ENCODE results near the gene DPYD.

DPYD gene

GRCh38 chr1:97138515-97139032 lies 782.3 kb downstream of the DPYD start:
- DNase-seq (ENCODE audit: low spot score), result no peak

DNA sequence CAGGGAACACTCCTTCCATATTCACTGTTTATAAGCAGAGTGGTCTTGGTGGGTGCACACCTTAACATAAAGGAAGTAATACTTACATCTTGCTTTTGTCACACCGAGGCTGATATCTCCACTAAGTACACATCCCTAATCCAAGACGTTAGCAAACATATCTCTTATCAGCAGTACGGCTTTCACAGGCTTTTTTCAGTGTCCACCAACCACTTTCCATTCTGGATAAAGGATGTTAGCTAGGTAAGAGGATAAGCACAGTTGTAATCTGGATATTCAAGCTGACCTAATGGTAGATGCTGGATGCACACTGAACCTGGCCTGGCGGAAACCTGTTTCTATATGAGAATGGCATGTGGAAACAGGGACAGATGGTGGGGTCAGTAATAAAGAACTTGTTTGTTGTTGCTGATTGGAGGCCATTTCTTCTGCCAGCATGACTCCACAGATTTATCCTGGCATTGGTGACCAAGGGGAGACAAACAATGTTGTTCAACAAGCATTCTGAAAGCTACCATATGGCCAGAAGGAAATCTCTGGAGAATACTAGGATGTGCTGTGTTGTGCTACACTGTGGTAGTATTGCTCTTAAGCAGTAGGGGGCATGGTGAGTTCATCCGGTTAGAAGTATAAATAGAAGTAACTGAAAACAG lies 782.8 kb downstream of the DPYD start:
- peak; percentile 14 for DNase-seq (ENCODE audit: low spot score)

- DNase-seq (ENCODE audit: low spot score), result no peak
These were observed 783.8 kb downstream of the DPYD start for GRCh38 chr1:97136996-97137395.

DNA sequence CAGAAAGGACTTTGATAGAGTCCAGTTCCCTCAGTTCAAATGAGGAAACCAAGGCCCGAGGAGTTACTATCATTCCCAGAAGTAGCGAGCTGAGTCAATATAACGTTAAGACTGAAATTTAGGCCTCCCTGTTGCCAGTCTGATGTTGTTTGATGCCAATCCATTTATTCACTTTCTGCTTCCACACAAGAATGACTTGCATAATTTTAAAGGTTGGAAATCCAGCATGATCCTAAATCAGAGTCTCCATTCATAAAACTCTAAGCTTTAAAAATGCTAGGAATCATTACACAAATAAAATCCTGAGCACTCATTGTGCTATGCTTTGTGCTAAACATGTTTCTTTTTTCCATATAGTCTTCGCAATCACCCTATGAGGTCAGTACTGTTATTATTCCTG lies 784.9 kb downstream of the DPYD start:
- DNase-seq (ENCODE audit: low spot score), result no peak

DNA sequence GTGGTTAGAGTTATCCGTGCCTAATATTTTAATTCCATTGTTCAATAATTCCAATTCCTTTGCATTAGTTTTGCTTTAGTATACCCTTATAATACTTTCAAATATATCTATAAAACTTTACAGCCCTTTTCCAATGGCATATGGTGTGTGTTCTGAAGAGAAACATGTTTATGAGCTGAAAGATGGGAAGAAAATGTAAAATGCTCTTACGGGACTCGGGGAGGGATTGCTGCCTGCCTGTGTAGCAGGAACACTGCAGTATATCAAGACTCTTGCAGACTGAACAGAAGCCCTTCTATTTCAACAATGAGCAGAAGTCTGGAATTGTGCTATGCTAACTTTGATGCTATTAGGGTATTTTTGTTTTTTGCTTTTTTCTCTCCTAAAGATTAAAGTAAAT lies 792.4 kb downstream of the DPYD start:
- no peak for DNase-seq (ENCODE audit: low spot score)

DNA sequence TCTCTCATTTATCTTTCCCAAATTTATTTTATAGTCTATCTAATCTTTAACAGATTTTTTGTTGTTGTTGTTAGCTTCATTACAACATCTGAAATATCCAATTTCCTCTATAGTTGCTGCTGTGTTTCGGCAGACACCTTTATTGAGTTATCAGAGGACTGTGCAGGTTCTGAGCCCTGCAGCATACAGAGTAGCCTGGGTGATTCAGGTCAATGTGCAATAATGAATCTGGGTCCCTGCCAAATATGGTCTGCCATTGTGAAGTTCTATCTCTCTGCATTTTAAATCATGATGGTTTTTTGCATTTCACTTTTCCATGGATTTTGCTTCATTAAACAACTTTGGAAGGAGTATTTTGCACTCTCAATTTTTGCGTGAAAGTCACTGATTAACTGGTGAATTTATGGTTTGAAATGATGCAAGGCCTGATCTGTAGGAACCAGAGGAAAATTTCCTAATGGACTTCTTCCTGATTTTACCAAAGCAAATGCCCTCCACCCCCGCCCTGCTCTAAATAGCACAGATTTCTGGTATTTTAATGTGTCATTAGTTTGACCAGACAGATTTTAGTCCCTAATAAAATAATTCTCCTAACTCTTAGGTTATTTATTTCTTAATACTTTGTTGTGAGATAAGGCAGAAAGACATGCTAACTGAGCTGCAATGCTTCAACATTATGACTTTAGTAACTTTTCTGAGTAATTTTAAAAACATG lies 797.0 kb downstream of the DPYD start:
- DNase-seq (ENCODE audit: low spot score), result no peak

DNA sequence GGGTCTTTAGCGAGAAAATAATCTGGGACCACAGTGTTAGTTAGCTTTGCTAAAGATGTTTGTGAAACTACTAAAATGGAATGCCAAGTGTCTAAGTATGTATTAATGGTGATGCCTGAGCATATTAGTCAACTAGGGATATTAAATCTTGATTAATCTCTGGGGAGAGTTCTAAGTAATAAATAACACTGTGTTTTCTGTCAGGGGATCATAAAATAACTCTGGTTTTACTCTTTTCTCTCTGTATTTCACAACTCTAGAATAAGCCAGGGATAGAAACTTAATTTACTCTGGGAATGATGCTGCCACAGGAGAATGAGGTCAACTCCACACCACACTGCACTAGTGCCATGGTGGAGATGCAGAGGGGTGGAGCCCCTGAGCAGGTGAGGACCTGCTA lies 800.0 kb downstream of the DPYD start:
- no peak for DNase-seq (ENCODE audit: low spot score)

DNA sequence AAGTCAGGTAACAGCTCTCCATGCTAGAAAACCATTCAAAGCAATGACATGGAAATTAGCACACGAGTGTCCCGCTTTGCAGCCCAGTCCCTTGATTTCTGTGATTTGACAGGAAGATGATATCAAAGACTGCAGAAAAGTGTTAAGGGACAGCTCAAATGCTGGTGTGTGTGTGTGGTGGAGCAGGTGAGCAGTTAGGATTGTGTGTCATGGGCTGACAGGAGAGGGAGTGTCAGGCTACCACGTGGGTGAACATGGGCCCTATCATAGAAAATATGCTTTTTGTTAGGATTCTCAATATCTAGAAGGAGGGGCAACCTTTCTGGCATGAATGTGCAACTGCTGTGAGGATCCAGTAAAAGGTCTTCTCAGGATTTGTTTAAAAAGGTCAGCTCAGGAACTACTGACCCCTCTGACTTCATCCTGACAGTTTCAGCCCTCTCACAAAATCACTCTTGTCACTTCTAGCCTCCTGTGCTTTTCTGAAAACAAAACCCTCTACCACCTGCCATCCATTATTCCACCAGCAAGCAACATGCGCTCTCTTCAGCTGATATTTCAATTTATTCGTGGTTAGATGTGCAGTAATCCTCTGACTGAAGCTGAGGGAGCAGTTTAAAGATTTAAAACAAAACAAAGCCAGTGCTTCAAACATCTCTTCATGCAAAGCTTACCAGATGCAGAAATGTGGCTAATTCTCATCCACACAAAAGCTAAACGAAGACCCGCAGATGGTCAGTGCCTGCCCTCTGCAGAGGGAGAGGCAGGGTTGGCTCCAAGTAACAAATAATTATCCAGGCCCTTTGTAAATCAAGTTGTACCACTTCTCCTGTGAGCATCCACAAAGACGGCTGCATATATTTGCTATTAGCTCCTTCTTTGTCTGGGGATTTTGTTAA lies 801.3 kb downstream of the DPYD start:
- DNase-seq (ENCODE audit: low spot score), result no peak

DNA sequence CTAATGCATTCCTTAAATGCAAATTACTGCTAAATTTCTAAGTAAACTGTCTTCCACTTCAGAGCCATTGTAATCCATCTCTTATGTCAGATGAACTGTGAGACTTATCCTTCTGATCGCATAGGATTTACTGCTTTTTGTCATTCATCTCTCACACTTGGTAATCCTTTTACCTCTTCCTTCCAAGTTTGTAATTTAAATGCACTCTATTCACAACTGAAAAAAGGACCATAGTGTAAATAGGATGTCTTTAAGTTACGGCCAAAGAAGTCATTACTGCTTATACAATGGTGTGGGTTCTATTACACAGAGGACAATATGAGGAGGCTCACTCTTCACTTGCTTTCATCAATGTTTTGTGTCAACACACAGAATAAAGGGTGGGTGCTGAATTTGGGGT lies 806.0 kb downstream of the DPYD start:
- no peak for DNase-seq (ENCODE audit: low spot score)

GRCh38 chr1:97112442-97112841 lies 808.4 kb downstream of the DPYD start:
- no peak for DNase-seq (ENCODE audit: low spot score)

DNA sequence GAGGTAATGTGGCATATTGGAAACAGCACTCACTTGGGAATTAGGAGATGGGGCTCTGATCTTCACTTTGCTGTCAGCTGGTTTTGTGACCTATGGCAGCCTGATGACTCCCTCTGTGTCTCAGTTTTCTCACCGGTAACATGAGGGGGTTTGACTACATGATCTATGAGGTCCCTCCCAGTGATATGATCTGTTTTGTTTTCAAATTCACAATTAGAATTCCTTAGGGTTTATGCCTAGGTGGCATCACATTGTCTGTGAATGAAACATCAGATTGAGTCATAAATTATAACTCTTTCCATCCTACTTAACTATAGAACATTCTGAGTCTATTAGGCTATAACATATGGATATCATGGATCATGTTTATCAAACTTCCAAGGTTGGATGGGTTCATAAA lies 812.7 kb downstream of the DPYD start:
- no peak for DNase-seq (ENCODE audit: low spot score)

GRCh38 chr1:97105531-97105930 lies 815.3 kb downstream of the DPYD start:
- no peak for DNase-seq (ENCODE audit: low spot score)

DNA sequence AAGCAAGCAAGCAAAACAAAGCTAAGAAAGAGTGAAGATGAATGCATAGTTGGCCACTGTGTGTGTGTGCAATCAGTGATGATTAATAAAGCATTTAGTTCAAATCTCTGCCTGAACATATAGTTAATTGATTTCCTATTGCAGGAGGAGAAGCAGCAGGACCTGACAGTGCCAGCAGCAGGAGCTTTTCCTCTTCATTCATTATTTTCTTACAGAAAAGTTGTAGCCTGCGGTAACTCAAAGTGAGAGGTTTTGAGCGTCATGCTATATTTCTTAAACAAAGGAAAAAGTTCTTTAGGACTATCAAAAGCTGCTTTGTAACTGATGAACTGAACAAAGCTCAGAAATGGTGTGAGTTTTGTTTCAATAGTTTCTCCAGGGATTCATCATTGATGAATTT lies 819.3 kb downstream of the DPYD start:
- no peak for DNase-seq (ENCODE audit: low spot score)

DNA sequence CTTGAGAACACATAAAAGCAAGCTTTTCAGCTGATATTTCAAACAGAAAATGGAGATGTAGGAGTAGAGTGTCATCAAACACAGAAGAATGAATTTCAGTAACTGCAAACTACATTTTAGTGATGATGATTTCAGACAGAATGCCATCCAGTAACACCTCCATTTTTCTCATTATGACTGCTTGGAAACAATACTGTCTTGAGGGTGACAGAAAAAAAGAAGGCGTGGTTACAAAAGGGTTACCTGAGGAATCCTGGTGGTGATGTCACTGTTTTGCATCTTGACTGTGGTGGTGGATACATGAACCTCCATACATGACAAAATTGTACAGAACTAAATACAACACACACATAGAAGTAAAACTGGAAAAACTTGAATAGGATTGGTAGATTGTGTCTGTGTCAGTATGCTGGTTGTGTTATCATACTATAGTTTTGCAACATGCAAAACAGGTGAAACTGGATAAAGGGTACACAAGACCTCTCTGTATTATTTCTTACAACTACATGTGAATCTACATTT lies 823.4 kb downstream of the DPYD start:
- DNase-seq (ENCODE audit: low spot score), result no peak

GRCh38 chr1:97095764-97096163 lies 825.1 kb downstream of the DPYD start:
- DNase-seq (ENCODE audit: low spot score), result no peak

DNA sequence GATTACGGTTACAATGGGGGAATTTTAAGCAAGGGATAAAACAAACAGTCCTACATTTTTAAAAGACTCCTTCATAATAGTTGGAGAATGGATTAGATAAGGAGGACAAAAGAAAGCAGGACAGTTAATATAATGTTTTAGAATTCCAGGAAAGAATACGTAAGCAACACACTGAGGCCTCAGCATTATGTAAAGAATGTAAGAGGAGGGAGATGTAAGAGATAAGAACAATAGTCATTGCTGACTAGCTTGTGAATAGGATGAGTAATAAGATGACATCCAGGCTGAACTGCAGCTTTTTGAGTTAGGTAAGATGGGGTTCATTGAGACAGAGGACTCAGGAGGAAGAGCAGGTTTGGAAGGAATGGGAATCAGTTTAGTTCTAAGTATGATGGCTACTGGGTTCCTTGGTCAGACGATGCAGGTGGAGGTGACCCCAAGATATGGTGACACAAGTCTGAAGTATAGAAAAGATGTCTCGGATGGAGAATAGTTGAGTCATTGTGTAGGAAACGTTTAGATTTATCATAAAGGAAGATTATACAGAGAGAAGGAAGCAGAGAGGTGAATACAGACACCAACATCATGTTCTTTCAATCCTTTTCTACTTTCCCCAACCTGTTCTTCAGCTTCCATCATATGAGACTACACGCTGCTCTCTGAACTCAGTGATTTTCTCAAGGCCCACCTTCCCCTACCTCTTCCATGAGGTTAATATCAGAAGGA lies 826.4 kb downstream of the DPYD start:
- DNase-seq (ENCODE audit: low spot score), result peak; percentile 18

GRCh38 chr1:97093741-97094140 lies 827.1 kb downstream of the DPYD start:
- DNase-seq (ENCODE audit: low spot score), result peak; percentile 2

- DNase-seq (ENCODE audit: low spot score), result no peak
These were observed 828.0 kb downstream of the DPYD start for GRCh38 chr1:97092824-97093223.

DNA sequence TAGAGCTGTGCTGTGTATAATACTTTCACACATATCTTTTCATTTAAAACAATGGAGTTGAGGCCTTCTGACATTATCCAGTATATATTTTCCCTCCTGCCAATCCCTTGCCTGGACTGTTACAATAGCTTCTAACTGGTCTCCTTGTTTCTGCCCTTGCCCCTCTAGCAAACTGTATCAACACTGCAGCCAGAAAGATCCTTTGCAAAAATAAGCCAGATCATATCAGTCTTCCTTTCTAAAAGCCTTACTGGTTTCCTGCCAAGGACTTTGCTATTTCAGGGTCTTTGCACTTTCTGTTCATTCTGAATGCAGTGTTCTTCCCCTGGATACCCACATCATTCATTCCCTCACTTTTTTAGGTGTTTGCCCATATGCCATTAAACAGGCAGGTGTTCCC lies 829.2 kb downstream of the DPYD start:
- DNase-seq (ENCODE audit: low spot score), result no peak

GRCh38 chr1:97091263-97091662 lies 829.6 kb downstream of the DPYD start:
- no peak for DNase-seq (ENCODE audit: low spot score)

DNA sequence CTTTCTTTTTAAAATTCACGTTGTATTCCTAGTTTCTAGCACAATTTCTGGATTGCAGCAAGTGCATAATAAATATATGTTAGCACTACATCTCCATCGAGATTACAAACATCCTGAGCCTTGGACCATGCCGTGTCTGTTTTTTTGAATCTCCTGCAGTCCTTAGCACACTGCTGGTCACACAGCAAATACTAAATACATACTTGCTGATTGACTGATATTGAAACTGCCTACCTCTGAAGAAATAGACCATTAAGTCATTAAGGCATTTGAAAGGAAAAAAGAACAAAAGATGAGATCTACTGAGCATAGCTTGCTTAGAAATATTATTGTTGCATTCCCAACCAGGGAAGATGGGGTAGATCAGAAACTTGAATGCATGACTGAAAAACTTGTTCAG lies 830.1 kb downstream of the DPYD start:
- no peak for DNase-seq (ENCODE audit: low spot score)

DNA sequence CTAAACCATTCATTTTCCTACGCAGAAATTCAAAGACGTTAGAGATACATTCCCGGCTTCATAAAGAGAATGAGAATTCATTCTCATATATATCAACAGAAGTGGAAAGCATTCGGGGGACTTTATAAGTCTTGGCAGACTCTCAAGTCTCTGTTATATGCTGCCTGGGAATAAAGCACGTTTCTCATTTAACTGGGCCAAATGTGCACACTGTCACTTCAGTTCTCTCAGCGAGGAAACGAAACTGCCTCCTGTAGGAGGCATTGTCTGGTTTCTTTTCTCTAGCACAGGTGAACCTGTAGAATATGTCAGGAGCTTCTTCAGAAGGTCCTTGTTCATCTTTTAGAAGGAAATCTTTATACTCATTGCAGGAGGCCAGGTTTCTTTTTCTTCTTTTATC lies 831.7 kb downstream of the DPYD start:
- no peak for DNase-seq (ENCODE audit: low spot score)

Data from hepatic stellate cell (primary cell).